ENCODE results near the gene ECT2L. TPM values are rescaled to one million over a fixed set of nuclear protein-coding genes. Genes with fewer than 3 reads are reported as not detected.
A peak's percentile ranks its signal among the peaks of the same experiment; 100 is the strongest.

Gene ECT2L
- polyA plus RNA-seq, 2 of the 4 experiments (the other 2 are of a cell fraction): 0.01 TPM; not detected in 1

DNA sequence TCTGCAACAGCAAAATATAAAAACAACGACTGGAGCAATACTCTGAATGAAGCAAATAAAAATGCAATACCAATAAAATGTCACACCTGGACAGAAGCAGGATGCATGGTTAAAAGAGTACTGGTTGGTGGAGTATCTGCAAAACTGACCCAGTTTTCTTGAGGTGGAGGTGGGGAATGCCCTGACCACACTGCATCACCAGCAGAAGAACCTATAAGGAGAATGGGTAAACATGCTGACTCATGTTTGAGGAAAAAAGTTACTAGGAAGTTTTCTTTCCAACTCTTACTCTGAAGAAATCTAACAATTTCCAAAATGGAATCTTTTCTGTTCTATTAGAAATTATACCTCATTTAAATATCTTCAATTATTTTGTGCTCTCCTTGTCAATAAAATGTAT, 148.5 kb downstream of the ECT2L start:
- ATAC-seq (peak; percentile 73 to 82), FAIRE-seq (no peak), DNase-seq (ENCODE audit: low read depth in 1 of 2, low spot score in 1 of 2) (peak; percentile 10 to 65)
- Histone ChIP-seq H3K4me2 (peak overlapping the region; percentile 46), H3K9me3 (no peaks in the 10 kb centered on the region), H3K4me3 (no peak overlapping the region), H3K27ac (peak overlapping the region; percentile 51 to 58), H3K4me1 (peaks cover 30% of the 10 kb centered on the region)
- POLR2A ChIA-PET: no interaction called here
- TF ChIP-seq CBX2 (IDR thresholded peaks at IDR 0.05; ENCODE audit: borderline replicate concordance, low read depth): no peak
- no peak for TF ChIP-seq FOSB (CRISPR knock-in tag; IDR thresholded peaks at IDR 0.05)
- TF ChIP-seq NFE2L2 (conservative IDR thresholded peaks at IDR 0.05; ENCODE audit: low read length): peak; percentile 71
- TF ChIP-seq MAFK (IDR thresholded peaks at IDR 0.05; ENCODE audit: partially characterized antibody): peak; percentile 96
- TF ChIP-seq FOSL2 (IDR thresholded peaks at IDR 0.05): no peak
- peak; percentile 37 for TF ChIP-seq FOSL2 (CRISPR knock-in tag; IDR thresholded peaks at IDR 0.05)
- 33% methylated on average over 1 of the region's 1 CpG for WGBS (ENCODE audit: missing lambda C conversion rate)
- CTCF ChIA-PET: no interaction called here

DNA sequence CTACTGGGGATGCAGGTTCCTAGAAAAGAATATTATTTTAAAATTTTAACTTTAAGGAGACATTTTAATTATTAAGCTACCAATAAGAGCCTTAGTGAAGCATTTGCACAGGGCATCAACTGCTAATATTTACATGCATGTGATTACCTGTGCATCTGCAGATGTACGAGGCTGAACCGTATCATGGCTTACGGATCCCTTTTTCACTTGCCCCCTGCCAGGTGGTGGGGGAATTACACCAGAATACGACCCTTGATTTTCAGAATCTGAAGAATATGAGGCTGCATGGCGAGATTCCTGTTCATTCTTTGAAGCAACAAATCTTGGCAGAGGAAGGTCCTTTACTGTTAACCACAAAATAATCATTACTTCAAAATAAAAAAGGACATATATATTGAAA, 149.5 kb downstream of the ECT2L start:
- 85% methylated on average over 5 of the region's 5 CpGs for WGBS (ENCODE audit: missing lambda C conversion rate)
- peaks cover 36% of the 10 kb centered on the region for H3K4me1 ChIP-seq
- DNase-seq (ENCODE audit: low read depth in 1 of 2, low spot score in 1 of 2) (peak; percentile 12 to 20), FAIRE-seq (no peak), ATAC-seq (peak in 1 of 2 experiments; percentile 56; a peak in 2 of 6 replicates)
- no peak overlapping the region for H3K4me2 ChIP-seq
- ChIA-PET CTCF (no interaction called here), POLR2A (no interaction called here)
- no peaks in the 10 kb centered on the region for H3K9me3 ChIP-seq
- TF ChIP-seq RFX5 (IDR thresholded peaks at IDR 0.05) (no peak), FOSB (CRISPR knock-in tag; IDR thresholded peaks at IDR 0.05) (no peak), CEBPB (IDR thresholded peaks at IDR 0.05) (no peak), HOXB13 (CRISPR knock-in tag; IDR thresholded peaks at IDR 0.05; ENCODE audit: low read depth) (no peak), TFCP2L1 (CRISPR knock-in tag; IDR thresholded peaks at IDR 0.05) (no peak), RNF2 (IDR thresholded peaks at IDR 0.05; ENCODE audit: borderline replicate concordance, low read depth) (no peak), BHLHE40 (IDR thresholded peaks at IDR 0.05; ENCODE audit: low read depth, low read length) (no peak), POLR2AphosphoS2 (conservative IDR thresholded peaks at IDR 0.05; ENCODE audit: low read length) (no peak), EP300 (IDR thresholded peaks at IDR 0.05) (no peak)
- TF ChIP-seq, protein P1, sequence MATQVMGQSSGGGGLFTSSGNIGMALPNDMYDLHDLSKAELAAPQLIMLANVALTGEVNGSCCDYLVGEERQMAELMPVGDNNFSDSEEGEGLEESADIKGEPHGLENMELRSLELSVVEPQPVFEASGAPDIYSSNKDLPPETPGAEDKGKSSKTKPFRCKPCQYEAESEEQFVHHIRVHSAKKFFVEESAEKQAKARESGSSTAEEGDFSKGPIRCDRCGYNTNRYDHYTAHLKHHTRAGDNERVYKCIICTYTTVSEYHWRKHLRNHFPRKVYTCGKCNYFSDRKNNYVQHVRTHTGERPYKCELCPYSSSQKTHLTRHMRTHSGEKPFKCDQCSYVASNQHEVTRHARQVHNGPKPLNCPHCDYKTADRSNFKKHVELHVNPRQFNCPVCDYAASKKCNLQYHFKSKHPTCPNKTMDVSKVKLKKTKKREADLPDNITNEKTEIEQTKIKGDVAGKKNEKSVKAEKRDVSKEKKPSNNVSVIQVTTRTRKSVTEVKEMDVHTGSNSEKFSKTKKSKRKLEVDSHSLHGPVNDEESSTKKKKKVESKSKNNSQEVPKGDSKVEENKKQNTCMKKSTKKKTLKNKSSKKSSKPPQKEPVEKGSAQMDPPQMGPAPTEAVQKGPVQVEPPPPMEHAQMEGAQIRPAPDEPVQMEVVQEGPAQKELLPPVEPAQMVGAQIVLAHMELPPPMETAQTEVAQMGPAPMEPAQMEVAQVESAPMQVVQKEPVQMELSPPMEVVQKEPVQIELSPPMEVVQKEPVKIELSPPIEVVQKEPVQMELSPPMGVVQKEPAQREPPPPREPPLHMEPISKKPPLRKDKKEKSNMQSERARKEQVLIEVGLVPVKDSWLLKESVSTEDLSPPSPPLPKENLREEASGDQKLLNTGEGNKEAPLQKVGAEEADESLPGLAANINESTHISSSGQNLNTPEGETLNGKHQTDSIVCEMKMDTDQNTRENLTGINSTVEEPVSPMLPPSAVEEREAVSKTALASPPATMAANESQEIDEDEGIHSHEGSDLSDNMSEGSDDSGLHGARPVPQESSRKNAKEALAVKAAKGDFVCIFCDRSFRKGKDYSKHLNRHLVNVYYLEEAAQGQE (IDR thresholded peaks at IDR 0.05): no peak
- peak overlapping the region; percentile 58 to 74; a peak in 4 of 6 replicates for H3K27ac ChIP-seq
- H3K4me3 ChIP-seq: no peak overlapping the region

DNA sequence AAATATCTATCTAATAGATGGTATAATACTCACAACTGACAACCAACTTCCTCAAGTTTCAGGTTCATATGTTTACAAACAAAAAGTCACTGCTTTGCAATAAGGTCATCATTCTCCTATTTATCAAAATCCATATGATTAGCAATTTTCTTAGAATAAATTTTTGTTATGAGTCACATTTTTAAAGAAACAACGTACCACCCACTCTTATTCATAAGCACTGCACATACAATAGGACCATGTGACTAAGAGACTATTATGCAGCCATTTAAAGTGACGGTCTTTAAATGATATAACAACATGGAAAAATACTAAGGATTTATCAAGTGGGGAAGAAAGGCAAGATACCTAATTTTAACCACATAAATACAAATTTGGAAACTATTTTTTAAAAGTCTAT, 152.1 kb downstream of the ECT2L start:
- peak overlapping the region; percentile 39; the same call in 1 of the 3 replicates for H3K4me2 ChIP-seq
- H3K27ac ChIP-seq: no peak overlapping the region
- DNase-seq (ENCODE audit: low read depth in 1 of 2, low spot score in 1 of 2) (no peak), FAIRE-seq (no peak), ATAC-seq (no peak)
- 61% methylated on average over 2 of the region's 2 CpGs for WGBS (ENCODE audit: missing lambda C conversion rate)
- POLR2A ChIA-PET: no interaction called here
- CTCF ChIA-PET: no interaction called here
- no peak overlapping the region for H3K4me3 ChIP-seq
- no peaks in the 10 kb centered on the region for H3K9me3 ChIP-seq
- TF ChIP-seq HOXB13 (CRISPR knock-in tag; IDR thresholded peaks at IDR 0.05; ENCODE audit: low read depth) (no peak), FOSL2 (IDR thresholded peaks at IDR 0.05) (no peak), FOSL2 (CRISPR knock-in tag; IDR thresholded peaks at IDR 0.05) (0 out of 2 replicates have a peak, but pooled peaks have one; percentile 4)
- H3K4me1 ChIP-seq: peaks cover 40% of the 10 kb centered on the region

DNA sequence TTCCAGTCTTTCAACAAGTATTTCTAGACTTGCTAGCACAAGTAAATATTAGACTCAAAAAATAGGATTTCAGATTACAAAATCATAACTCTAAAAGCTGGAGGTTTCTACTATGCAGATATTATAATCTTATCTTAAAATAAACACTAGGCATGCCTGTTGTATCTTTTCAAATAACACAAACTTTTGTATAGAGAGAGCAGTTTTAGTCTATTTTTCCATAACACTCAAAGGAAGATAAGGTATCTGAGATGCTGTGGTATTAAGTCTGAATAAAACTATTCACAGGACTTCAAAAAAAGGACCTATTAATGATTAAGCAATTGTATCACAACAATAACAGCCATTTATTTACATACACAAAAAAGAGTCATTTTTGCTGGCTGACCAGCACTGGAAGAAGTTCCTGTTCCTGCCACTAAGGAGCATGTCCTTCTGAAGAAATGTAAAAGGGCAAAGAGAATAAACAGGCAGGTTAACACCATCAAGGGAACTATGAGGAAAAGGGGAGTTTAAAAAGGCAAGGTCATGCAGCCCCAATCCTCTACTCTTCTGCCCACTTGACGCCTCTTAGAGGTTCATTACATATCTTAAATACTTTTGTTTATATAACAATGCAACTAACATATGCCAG, 152.8 kb downstream of the ECT2L start:
- H3K27ac ChIP-seq: no peak overlapping the region
- H3K4me1 ChIP-seq: peaks cover 40% of the 10 kb centered on the region
- no peak for FAIRE-seq
- WGBS (ENCODE audit: missing lambda C conversion rate): 13% methylated on average over 1 of the region's 1 CpG
- no peak overlapping the region for H3K4me3 ChIP-seq
- no peak for TF ChIP-seq PHF8 (IDR thresholded peaks at IDR 0.05; ENCODE audit: borderline replicate concordance, low read depth)
- no peak for TF ChIP-seq HEYL (CRISPR knock-in tag; IDR thresholded peaks at IDR 0.05)
- no peak for TF ChIP-seq CHD4 (IDR thresholded peaks at IDR 0.05; ENCODE audit: borderline replicate concordance)
- TF ChIP-seq, protein P2, sequence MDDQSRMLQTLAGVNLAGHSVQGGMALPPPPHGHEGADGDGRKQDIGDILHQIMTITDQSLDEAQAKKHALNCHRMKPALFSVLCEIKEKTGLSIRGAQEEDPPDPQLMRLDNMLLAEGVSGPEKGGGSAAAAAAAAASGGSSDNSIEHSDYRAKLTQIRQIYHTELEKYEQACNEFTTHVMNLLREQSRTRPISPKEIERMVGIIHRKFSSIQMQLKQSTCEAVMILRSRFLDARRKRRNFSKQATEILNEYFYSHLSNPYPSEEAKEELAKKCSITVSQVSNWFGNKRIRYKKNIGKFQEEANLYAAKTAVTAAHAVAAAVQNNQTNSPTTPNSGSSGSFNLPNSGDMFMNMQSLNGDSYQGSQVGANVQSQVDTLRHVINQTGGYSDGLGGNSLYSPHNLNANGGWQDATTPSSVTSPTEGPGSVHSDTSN (IDR thresholded peaks at IDR 0.05): no peak
- TF ChIP-seq HOXA7 (CRISPR knock-in tag; IDR thresholded peaks at IDR 0.05): no peak
- TF ChIP-seq, protein P1 (IDR thresholded peaks at IDR 0.05): no peak
- TF ChIP-seq SMC3 (IDR thresholded peaks at IDR 0.05): no peak
- TF ChIP-seq FOSB (CRISPR knock-in tag; IDR thresholded peaks at IDR 0.05): no peak
- ATAC-seq: peak in 1 of 2 experiments; percentile 67; a peak in 4 of 6 replicates
- ChIA-PET POLR2A (no interaction called here), CTCF (no interaction called here)
- peak overlapping the region; percentile 39; the same call in 2 of the 3 replicates for H3K4me2 ChIP-seq
- H3K9me3 ChIP-seq: no peaks in the 10 kb centered on the region
- peak in 1 of 2 experiments; percentile 34 for DNase-seq (ENCODE audit: low read depth in 1 of 2, low spot score in 1 of 2)

All from A549 (cell line).